SK-N-SH (cell line): Measurements from ENCODE around the gene KRTAP16-1. TPM values are rescaled to one million over a fixed set of nuclear protein-coding genes. Genes with fewer than 3 reads are reported as not detected.

Experiments
- CTCF ChIA-PET: fragments of 300-600, 350-600 bp; formaldehyde crosslinking; extraction: SDS; loops from one replicate; lab custom pipeline; 2021; lab: Yijun Ruan, JAX
- POLR2A ChIA-PET: fragments of 350-600 bp; sonication (Branson Sonifier 250); formaldehyde crosslinking; extraction: SDS; loops from one replicate; lab custom pipeline; 2020; ENCODE audit warnings: antibody characterized with exemption, inconsistent platforms; lab: Yijun Ruan, JAX
- DNase-seq: peaks from one replicate; pipeline ENCODE4 v3.0.0; 2012
- H2AFZ ChIP-seq: fragments of 200-600 bp; sonication (generic); 2 replicates; pipeline ENCODE4 v1.8.1; 2016; ENCODE audit warnings: antibody characterized with exemption, mild to moderate bottlenecking, low read depth
- H3F3A ChIP-seq: fragments of 200-600 bp; sonication (generic); replicated peaks from 2 replicates; pipeline ENCODE3; 2016; ENCODE audit warnings: antibody characterized with exemption, mild to moderate bottlenecking; ENCODE audit not compliant: insufficient read depth
- H3K27ac ChIP-seq, 2 experiments: fragments of 200-500 bp in 1 of 2; fragments of 200-600 bp in 1 of 2; sonication (Bioruptor generic) in 1 of 2; sonication (generic), shearing (Covaris generic) in 1 of 2; 2 replicates each; pipeline versions ENCODE4 v1.5.1 to v1.6.1; 2014 to 2016; ENCODE audit warnings: low read depth in 2 of 2, inconsistent platforms in 1 of 2, low read length in 1 of 2, mild to moderate bottlenecking in 1 of 2, mixed read lengths in 1 of 2
- H3K27me3 ChIP-seq: fragments of 200-600 bp; sonication (generic), shearing (Covaris generic); 2 replicates; pipeline ENCODE4 v1.6.1; 2016; ENCODE audit warnings: mixed run types; ENCODE audit not compliant: insufficient read depth
- H3K36me3 ChIP-seq, 2 experiments: fragments of 200-500 bp in 1 of 2; fragments of 200-600 bp in 1 of 2; sonication (Bioruptor generic) in 1 of 2; sonication (generic) in 1 of 2; replicated peaks in 1 of 2; 2 replicates each; pipeline versions ENCODE3 to v1.5.1; 2014 to 2016; ENCODE audit warnings: low read length in 1 of 2, mild to moderate bottlenecking in 1 of 2; ENCODE audit not compliant: insufficient read depth in 2 of 2, control insufficient read depth in 1 of 2
- H3K4me1 ChIP-seq, 2 experiments: fragments of 200-500 bp in 1 of 2; fragments of 200-600 bp in 1 of 2; sonication (Bioruptor generic) in 1 of 2; sonication (generic), shearing (Covaris generic) in 1 of 2; 2 replicates each; pipeline versions ENCODE4 v1.5.1 to v1.6.1; 2014 to 2016; ENCODE audit warnings: low read depth in 1 of 2, low read length in 1 of 2, mixed run types in 1 of 2; ENCODE audit not compliant: insufficient read depth in 2 of 2, control insufficient read depth in 1 of 2
- H3K4me2 ChIP-seq: fragments of 200-600 bp; sonication (generic), shearing (Covaris generic); 2 replicates; pipeline ENCODE4 v1.6.1; 2017; ENCODE audit warnings: mixed run types
- H3K4me3 ChIP-seq, 2 experiments: fragments of 200-500 bp in 1 of 2; fragments of 200-600 bp in 1 of 2; sonication (Bioruptor generic) in 1 of 2; sonication (generic), shearing (Covaris generic) in 1 of 2; 2 replicates each; pipeline versions ENCODE4 v1.5.1 to v1.8.1; 2014 to 2016; ENCODE audit warnings: low read depth in 2 of 2, inconsistent platforms in 1 of 2, low read length in 1 of 2, mild to moderate bottlenecking in 1 of 2, mixed read lengths in 1 of 2, moderate library complexity in 1 of 2
- H3K79me2 ChIP-seq: fragments of 200-600 bp; sonication (generic); 2 replicates; pipeline ENCODE4 v1.8.1; 2017; ENCODE audit warnings: mild to moderate bottlenecking; ENCODE audit not compliant: insufficient read depth
- H3K9ac ChIP-seq: fragments of 200-600 bp; sonication (generic); 2 replicates; pipeline ENCODE4 v1.6.1; 2017; ENCODE audit warnings: mixed run types
- H3K9me2 ChIP-seq: fragments of 200-600 bp; sonication (generic); 2 replicates; pipeline ENCODE4 v1.6.1; 2017; ENCODE audit warnings: mixed run types
- H3K9me3 ChIP-seq: fragments of 200-600 bp; sonication (generic); 2 replicates; pipeline ENCODE4 v1.6.1; 2017; ENCODE audit warnings: mixed run types, mild to moderate bottlenecking, moderate library complexity
- H4K20me1 ChIP-seq: fragments of 200-600 bp; sonication (generic); 2 replicates; pipeline ENCODE4 v1.6.1; 2017; ENCODE audit warnings: mild to moderate bottlenecking, mixed run types; ENCODE audit not compliant: insufficient read depth
- ELF1 ChIP-seq: IDR thresholded peaks from 2 replicates; pipeline ENCODE4 v1.4.0; 2012
- EZH2phosphoT487 ChIP-seq: fragments of 200-600 bp; sonication (generic); IDR thresholded peaks from 2 replicates; pipeline ENCODE4 v1.6.1; 2017; ENCODE audit warnings: low read depth, mixed run types, mild to moderate bottlenecking, antibody characterized with exemption, moderate library complexity, borderline replicate concordance
- FOXJ3 ChIP-seq: sonication (generic); formaldehyde crosslinking; IDR thresholded peaks from 2 replicates; pipeline ENCODE4 v1.5.1; 2020; ENCODE audit warnings: mild to moderate bottlenecking, missing genetic modification reagents
- FOXM1 ChIP-seq: IDR thresholded peaks from 2 replicates; pipeline ENCODE4 v1.4.0; 2012; ENCODE audit warnings: low read depth, mild to moderate bottlenecking
- GABPA ChIP-seq: IDR thresholded peaks from 2 replicates; pipeline ENCODE4 v1.4.0; 2012; ENCODE audit warnings: low read depth, mild to moderate bottlenecking
- GATA2 ChIP-seq: sonication (generic); formaldehyde crosslinking; IDR thresholded peaks from 2 replicates; pipeline ENCODE4 v1.5.0; 2020; ENCODE audit warnings: mild to moderate bottlenecking, missing genetic modification reagents
- NFIC ChIP-seq: IDR thresholded peaks from 2 replicates; pipeline ENCODE4 v1.4.0; 2012; ENCODE audit warnings: borderline replicate concordance
- NRF1 ChIP-seq: IDR thresholded peaks from 2 replicates; pipeline ENCODE4 v1.6.1; 2012; ENCODE audit warnings: low read depth, mild to moderate bottlenecking, low read length
- RFX5 ChIP-seq: IDR thresholded peaks from 2 replicates; pipeline ENCODE4 v1.6.1; 2012; ENCODE audit warnings: mild to moderate bottlenecking, improper control_type of control experiment, low read length
- SIN3A ChIP-seq: IDR thresholded peaks from 2 replicates; pipeline ENCODE4 v1.6.1; 2012; ENCODE audit warnings: low read depth, mild to moderate bottlenecking, low read length, moderate library complexity, borderline replicate concordance
- TCF12 ChIP-seq: IDR thresholded peaks from 2 replicates; pipeline ENCODE4 v1.4.0; 2012
- YY1 ChIP-seq: IDR thresholded peaks from 2 replicates; pipeline ENCODE4 v1.4.0; 2012; ENCODE audit warnings: low read depth, mild to moderate bottlenecking
- WGBS: methylation state at CpG from one replicate; pipeline ENCODE4 v1.1.6; 2017; ENCODE audit warnings: low lambda C conversion rate; 5-methylcytosine and 5-hydroxymethylcytosine counted together
- polyA plus RNA-seq, 3 experiments: library from polyadenylated mRNA; depleted of rRNA; stranded (reverse); fragments of >200 nt; gene quantifications; 2 replicates each; pipeline ENCODE4 v1.2.3, GENCODE V29; 2012
- TF ChIP-seq, protein P1 (sequence below): fragments of 150-350 bp; IDR thresholded peaks from 2 replicates; pipeline ENCODE4 v1.6.1; 2016; ENCODE audit warnings: mild to moderate bottlenecking, low read depth, low read length
- TF ChIP-seq, protein P2 (sequence below): IDR thresholded peaks from 2 replicates; pipeline ENCODE4 v1.4.0; 2012; ENCODE audit warnings: low read depth, borderline replicate concordance
- TF ChIP-seq, protein P3 (sequence below): fragments of 200-600 bp; sonication (generic); IDR thresholded peaks from 2 replicates; pipeline ENCODE4 v1.6.1; 2017; ENCODE audit warnings: antibody characterized with exemption, mild to moderate bottlenecking, moderate library complexity
- TF ChIP-seq, protein P4 (sequence below): IDR thresholded peaks from 2 replicates; pipeline ENCODE4 v1.6.1; 2012; ENCODE audit warnings: mild to moderate bottlenecking, low read depth, low read length, moderate library complexity

The KRTAP16-1 gene
- polyA plus RNA-seq, 1 of the 3 experiments (the other 2 are of a cell fraction): not detected

DNA sequence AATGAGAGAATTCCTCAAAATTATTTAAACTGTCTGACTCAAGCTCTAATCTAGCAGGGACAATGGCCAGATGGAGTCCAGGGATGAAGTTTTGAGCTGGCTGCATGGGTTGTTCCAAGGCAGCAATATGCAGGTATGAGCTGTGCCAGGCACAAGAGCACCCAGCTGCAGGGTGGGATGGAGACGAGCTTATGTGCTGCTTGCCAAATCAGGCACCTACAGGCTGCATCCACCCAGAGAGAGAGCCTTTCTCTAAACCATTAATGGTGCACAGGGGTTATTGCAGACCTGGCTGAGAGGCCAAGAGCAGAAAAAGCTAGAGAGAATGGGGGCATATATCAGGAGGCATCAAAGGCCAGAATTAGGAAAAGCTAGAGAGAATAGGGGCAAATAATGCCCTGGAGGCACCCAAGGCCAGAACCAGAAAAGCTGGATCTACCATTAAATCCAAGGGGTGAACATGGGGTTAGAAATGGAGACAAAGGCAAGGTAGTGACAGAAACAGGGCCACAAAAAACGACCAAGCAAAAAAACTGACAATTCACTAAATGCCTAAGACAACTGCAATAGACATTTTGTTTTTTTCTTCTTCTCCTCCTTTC lies 30.6 kb upstream of the KRTAP16-1 start:
- Histone ChIP-seq H2AFZ (no peak overlapping the region), H3K36me3 (no peaks in the 10 kb centered on the region), H3K9me2 (no peaks in the 10 kb centered on the region), H3K4me2 (no peak overlapping the region), H3K9ac (no peak overlapping the region), H3K9me3 (peaks cover 6% of the 10 kb centered on the region; the same call in 1 of the 2 replicates), H3F3A (no peaks in the 10 kb centered on the region), H4K20me1 (no peaks in the 10 kb centered on the region), H3K79me2 (no peaks in the 10 kb centered on the region), H3K27ac (no peak overlapping the region), H3K4me3 (no peak overlapping the region), H3K4me1 (no peaks in the 10 kb centered on the region), H3K27me3 (no peaks in the 10 kb centered on the region)
- ChIA-PET POLR2A (no interaction called here), CTCF (interaction anchor here (0.9 to 1.7 kb wide), 3 partner anchors 8 to 323 kb away, joined by 3 to 10 read pairs (median 5); no protein-coding TSS in a partner anchor)
- no peak for DNase-seq
- WGBS: 10% methylated on average over 2 of the region's 2 CpGs
- TF ChIP-seq TCF12 (no peak), EZH2phosphoT487 (no peak), SIN3A (no peak), GABPA (no peak), RFX5 (no peak), YY1 (no peak), GATA2 (CRISPR knock-in tag) (no peak), NRF1 (no peak), FOXM1 (no peak), ELF1 (no peak)
- TF ChIP-seq, protein P1, sequence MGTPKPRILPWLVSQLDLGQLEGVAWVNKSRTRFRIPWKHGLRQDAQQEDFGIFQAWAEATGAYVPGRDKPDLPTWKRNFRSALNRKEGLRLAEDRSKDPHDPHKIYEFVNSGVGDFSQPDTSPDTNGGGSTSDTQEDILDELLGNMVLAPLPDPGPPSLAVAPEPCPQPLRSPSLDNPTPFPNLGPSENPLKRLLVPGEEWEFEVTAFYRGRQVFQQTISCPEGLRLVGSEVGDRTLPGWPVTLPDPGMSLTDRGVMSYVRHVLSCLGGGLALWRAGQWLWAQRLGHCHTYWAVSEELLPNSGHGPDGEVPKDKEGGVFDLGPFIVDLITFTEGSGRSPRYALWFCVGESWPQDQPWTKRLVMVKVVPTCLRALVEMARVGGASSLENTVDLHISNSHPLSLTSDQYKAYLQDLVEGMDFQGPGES: no peak
- TF ChIP-seq, protein P2, sequence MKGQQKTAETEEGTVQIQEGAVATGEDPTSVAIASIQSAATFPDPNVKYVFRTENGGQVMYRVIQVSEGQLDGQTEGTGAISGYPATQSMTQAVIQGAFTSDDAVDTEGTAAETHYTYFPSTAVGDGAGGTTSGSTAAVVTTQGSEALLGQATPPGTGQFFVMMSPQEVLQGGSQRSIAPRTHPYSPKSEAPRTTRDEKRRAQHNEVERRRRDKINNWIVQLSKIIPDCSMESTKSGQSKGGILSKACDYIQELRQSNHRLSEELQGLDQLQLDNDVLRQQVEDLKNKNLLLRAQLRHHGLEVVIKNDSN: no peak
- TF ChIP-seq, protein P3, sequence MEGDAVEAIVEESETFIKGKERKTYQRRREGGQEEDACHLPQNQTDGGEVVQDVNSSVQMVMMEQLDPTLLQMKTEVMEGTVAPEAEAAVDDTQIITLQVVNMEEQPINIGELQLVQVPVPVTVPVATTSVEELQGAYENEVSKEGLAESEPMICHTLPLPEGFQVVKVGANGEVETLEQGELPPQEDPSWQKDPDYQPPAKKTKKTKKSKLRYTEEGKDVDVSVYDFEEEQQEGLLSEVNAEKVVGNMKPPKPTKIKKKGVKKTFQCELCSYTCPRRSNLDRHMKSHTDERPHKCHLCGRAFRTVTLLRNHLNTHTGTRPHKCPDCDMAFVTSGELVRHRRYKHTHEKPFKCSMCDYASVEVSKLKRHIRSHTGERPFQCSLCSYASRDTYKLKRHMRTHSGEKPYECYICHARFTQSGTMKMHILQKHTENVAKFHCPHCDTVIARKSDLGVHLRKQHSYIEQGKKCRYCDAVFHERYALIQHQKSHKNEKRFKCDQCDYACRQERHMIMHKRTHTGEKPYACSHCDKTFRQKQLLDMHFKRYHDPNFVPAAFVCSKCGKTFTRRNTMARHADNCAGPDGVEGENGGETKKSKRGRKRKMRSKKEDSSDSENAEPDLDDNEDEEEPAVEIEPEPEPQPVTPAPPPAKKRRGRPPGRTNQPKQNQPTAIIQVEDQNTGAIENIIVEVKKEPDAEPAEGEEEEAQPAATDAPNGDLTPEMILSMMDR: no peak

DNA sequence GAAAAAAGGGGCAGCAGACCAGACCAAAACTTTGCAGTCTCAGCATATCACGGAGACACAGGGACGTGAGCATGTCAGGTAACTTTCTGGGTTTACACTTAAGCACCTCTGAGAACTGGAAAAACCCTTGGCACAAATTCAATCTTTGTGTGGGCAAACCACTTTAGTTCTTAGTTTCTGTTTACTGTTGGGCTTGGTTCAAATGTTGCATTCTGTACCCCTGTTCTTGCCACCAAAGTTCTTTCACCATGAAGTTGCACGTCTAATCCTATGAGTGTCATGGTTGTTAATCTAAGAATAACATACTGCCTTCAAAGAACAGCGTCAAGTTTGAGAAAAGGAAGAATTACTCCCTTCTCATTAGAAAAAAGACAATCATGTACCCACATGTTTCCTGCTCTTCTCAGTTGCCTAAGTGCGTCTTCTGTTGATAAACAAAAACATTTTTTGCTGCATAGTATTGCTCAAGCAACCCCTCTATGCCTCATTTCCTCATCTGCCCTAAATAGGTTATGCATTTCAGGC lies 29.9 kb upstream of the KRTAP16-1 start:
- Histone ChIP-seq H3K9me2 (no peaks in the 10 kb centered on the region), H3K9me3 (peaks cover 6% of the 10 kb centered on the region; the same call in 1 of the 2 replicates), H3K9ac (no peak overlapping the region), H2AFZ (no peak overlapping the region), H3K4me1 (no peaks in the 10 kb centered on the region), H3K4me3 (no peak overlapping the region), H4K20me1 (no peaks in the 10 kb centered on the region), H3F3A (no peaks in the 10 kb centered on the region), H3K36me3 (no peaks in the 10 kb centered on the region), H3K79me2 (no peaks in the 10 kb centered on the region), H3K27me3 (no peaks in the 10 kb centered on the region), H3K27ac (no peak overlapping the region), H3K4me2 (no peak overlapping the region)
- CTCF ChIA-PET: interaction anchor here (1.0 to 1.1 kb wide), 2 partner anchors 9 to 210 kb away, joined by 3 read pairs; no protein-coding TSS in a partner anchor
- POLR2A ChIA-PET: no interaction called here
- 24% methylated on average over 5 of the region's 5 CpGs for WGBS
- TF ChIP-seq, protein P1: no peak
- TF ChIP-seq FOXJ3 (CRISPR knock-in tag) (no peak), RFX5 (no peak), NFIC (no peak)
- TF ChIP-seq, protein P4, sequence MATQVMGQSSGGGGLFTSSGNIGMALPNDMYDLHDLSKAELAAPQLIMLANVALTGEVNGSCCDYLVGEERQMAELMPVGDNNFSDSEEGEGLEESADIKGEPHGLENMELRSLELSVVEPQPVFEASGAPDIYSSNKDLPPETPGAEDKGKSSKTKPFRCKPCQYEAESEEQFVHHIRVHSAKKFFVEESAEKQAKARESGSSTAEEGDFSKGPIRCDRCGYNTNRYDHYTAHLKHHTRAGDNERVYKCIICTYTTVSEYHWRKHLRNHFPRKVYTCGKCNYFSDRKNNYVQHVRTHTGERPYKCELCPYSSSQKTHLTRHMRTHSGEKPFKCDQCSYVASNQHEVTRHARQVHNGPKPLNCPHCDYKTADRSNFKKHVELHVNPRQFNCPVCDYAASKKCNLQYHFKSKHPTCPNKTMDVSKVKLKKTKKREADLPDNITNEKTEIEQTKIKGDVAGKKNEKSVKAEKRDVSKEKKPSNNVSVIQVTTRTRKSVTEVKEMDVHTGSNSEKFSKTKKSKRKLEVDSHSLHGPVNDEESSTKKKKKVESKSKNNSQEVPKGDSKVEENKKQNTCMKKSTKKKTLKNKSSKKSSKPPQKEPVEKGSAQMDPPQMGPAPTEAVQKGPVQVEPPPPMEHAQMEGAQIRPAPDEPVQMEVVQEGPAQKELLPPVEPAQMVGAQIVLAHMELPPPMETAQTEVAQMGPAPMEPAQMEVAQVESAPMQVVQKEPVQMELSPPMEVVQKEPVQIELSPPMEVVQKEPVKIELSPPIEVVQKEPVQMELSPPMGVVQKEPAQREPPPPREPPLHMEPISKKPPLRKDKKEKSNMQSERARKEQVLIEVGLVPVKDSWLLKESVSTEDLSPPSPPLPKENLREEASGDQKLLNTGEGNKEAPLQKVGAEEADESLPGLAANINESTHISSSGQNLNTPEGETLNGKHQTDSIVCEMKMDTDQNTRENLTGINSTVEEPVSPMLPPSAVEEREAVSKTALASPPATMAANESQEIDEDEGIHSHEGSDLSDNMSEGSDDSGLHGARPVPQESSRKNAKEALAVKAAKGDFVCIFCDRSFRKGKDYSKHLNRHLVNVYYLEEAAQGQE: no peak
- no peak for DNase-seq
